Muscle of back (tissue), 11 donors: ENCODE data around the gene STPG4. TPM values are rescaled to one million over a fixed set of nuclear protein-coding genes. Genes with fewer than 3 reads are reported as not detected.
"Not testable (repeated sequence)": the region's sequence is repeated elsewhere in the genome, so short reads cannot be mapped to it uniquely, and the experiment has no call there.

Experiments
- DNase-seq, 3 donors: peaks; one replicate each; pipeline versions ENCODE4 v3.0.0 to v3.0.0-alpha.2; 2013
- polyA plus RNA-seq, 10 donors: library from polyadenylated mRNA; unstranded; fragments of 120-200 nt; gene quantifications; one replicate each; pipeline ENCODE4 v1.2.1, GENCODE V29; 2013; ENCODE audit not compliant: insufficient read length in 10 of 10

STPG4 gene
- polyA plus RNA-seq, 10 donors: 0.11 to 0.16 TPM; not detected in 8

GRCh38 chr2:47173986-47174732 lies 19.1 kb upstream of the STPG4 start:
- no peak for DNase-seq

- DNase-seq: no peak
These were observed 18.0 kb upstream of the STPG4 start for GRCh38 chr2:47172922-47173695.

GRCh38 chr2:47172156-47172921 lies 17.2 kb upstream of the STPG4 start:
- DNase-seq: no peak

- DNase-seq: no peak
These were observed 14.7 kb upstream of the STPG4 start for GRCh38 chr2:47169784-47170183.

GRCh38 chr2:47168895-47169294 lies 13.8 kb upstream of the STPG4 start:
- not testable (repeated sequence) for DNase-seq

GRCh38 chr2:47167149-47167548 lies 12.0 kb upstream of the STPG4 start:
- DNase-seq: no peak

- no peak for DNase-seq
These were observed 10.0 kb upstream of the STPG4 start for GRCh38 chr2:47165001-47165555.

- no peak for DNase-seq
These were observed 7.7 kb upstream of the STPG4 start for GRCh38 chr2:47162780-47163179.

GRCh38 chr2:47161475-47161874 lies 6.4 kb upstream of the STPG4 start:
- DNase-seq: no peak

- DNase-seq: no peak
These were observed 5.6 kb upstream of the STPG4 start for GRCh38 chr2:47160660-47161059.

- DNase-seq: no peak
These were observed 5.1 kb upstream of the STPG4 start for GRCh38 chr2:47160211-47160610.

GRCh38 chr2:47159627-47160026 lies 4.5 kb upstream of the STPG4 start:
- DNase-seq: no peak

- no peak for DNase-seq
These were observed 3.5 kb upstream of the STPG4 start for GRCh38 chr2:47158576-47158975.

- no peak for DNase-seq
These were observed 2.3 kb downstream of the STPG4 start for GRCh38 chr2:47152803-47153202.

GRCh38 chr2:47150175-47150574 lies 4.9 kb downstream of the STPG4 start:
- DNase-seq: no peak

GRCh38 chr2:47147021-47147420 lies 8.1 kb downstream of the STPG4 start:
- DNase-seq: no peak

- DNase-seq: no peak
These were observed 9.6 kb downstream of the STPG4 start for GRCh38 chr2:47145466-47145865.

GRCh38 chr2:47141520-47141919 lies 13.6 kb downstream of the STPG4 start:
- no peak for DNase-seq

- DNase-seq: no peak
These were observed 20.6 kb downstream of the STPG4 start for GRCh38 chr2:47134386-47135090.

- no peak for DNase-seq
These were observed 22.1 kb downstream of the STPG4 start for GRCh38 chr2:47133046-47133445.

GRCh38 chr2:47129191-47129706 lies 25.9 kb downstream of the STPG4 start:
- no peak for DNase-seq
